ENCODE data around the gene GREM2.

DNA sequence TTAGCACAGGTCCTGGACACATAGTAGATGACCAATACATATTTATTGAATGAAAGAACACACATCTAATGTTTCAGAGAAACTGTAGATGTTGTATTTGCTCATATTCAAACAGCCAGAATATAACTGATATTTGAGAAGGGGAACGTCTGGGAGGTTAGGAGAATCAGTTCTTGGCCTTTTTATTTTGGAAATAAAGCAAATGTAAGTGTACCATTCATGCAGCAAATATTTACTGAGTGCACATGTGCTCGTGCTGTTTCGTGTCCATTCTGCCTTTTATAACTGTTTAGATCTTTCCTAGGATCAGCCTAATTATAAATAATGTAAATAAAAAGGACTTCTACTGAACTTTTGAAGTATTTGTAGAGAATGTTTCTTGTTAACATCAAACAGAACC is 103.8 kb downstream of the GREM2 start:
- no peak for TF ChIP-seq EZH2 (IDR thresholded peaks at IDR 0.05)
- TF ChIP-seq POLR2AphosphoS5 (IDR thresholded peaks at IDR 0.05; ENCODE audit: borderline replicate concordance, low read depth, low read length): no peak

All from SK-N-MC (cell line).